CD4-positive, alpha-beta T cell treated with Interleukin-15 for 4 hours (primary cell): Measurements from ENCODE around the gene RBM12.
"Not testable (repeated sequence)": the region's sequence is repeated elsewhere in the genome, so short reads cannot be mapped to it uniquely, and the experiment has no call there.

Experiments
- DNase-seq: peaks from one replicate; pipeline ENCODE4 v3.0.0-alpha.2; 2020; ENCODE audit warnings: low spot score

RBM12 gene

DNA sequence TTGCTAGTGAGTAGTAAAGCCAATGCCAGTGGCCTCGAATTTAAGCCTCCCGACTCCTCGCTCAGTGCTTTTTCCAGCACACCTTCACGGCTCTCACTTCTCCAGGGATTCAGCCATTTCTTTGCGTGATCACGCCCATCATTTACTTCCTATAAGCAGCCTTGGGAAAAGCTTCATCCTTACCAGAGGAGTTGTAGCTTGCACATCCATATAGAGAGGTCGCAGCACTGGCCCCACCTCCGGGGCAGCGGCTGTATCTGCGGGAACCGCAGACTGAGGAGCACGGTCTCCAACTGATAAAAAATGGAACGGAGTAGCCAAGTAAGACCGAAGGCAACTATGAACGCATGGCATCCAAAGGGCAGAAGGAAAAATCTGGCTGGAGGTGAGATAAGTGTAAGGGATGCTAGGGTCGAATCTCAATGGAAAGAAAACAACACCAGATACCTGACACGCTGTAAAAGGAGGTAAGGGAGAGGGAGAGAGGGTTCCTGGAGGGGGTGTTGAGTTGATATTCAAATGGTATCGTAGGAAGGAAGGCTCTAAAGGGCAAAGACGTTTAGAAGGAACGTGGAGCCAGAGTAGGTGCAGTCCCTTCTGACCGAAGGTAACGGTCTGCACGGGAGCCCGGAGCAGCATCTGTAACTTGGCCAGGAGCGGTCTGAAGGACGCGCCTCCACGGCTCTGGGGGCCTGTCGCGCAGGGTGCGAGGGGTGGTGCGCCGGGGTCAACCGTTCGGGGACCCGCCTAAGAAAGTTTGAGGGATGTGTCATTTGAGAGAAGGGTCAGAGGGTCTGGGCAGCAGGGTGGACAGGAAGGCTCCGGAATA lies 33.8 kb upstream of the RBM12 start:
- no peak for DNase-seq

DNA sequence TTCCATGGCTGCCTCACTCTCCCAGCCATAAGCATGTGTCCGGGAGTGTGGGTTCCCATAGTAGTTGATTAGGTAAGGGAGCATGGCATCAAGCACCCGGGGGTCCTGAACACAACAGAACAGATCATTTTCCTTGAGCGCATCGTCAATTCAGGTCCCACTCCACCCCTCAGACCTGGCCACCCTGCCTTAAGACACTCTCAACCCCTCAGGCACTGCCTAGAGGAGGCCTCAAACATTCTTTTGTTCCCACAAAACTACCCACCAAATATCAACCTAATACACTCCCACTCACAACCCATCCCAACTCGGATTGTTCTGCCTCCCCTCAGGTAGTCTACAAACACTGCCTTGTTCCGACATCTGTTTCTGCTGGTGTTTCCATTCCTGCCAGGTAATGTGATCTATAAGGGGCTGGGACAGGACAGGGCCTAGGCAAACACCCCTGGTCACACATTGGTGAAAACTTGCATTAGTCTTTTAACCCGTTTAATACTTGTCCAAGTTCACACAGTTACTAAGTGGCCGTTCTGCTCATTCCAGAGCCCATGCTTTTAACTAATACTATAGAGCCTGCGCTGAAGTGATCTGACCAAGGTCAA lies 33.1 kb upstream of the RBM12 start:
- no peak for DNase-seq

DNA sequence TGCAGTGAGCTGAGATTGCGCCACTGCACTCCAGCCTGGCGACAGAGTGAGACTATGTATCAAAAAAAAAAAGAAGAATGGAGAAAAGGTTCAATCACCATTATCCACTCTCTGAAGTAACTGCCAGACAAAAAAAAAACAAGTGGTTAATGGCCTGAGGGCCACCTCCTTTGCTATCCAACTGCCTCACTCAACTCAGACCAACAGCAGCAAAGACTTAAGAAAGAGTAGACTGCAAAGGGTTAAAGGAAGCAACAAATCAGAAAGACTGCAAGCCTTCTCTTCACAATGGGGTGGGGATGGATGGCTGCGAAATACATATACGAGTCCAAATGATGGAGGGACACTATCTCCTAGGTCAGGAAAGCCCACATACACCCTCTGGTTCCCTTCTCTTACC lies 31.3 kb upstream of the RBM12 start:
- no peak for DNase-seq

DNA sequence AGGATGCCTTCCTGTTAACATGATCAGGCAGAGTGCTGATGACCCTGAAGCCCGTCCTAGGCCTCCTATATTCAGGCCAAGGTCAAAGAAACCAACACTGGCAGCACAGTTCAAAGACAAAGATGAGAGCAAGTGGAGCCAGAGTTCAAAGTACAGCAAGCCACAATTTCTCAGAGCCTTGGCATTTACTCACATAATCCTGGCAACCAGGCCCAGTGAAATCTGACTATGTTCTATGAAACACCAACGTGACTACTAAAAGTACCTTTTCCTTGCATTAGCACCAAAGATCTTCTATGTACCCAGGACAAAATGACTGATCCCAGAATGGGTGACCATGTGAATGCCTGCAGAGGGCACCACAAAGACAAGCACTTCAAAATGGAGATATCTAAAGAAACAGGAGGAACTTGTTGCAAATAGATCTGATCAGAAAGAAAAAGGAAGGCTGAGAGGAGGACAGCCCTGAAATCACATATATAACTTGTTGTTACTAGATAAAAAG lies 30.6 kb upstream of the RBM12 start:
- DNase-seq: no peak

DNA sequence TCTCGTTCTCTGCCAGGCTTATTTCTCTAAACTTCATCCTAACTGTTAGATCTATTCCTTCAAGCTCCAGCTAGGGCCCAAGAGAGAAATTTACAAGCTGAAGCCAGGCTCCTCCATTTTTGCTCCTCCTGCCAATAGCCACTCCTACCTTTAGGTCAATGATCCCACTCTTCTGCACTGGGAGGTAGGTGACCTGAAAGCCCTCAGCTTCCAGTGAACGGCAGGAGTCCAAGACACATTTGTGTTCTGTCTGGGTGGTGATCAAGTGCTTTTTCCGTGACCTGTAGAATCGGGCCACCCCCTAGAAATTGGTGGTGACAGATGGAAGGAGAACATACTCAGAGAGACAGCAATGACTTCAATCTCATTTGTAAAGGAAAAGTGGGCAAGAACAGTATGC lies 25.6 kb upstream of the RBM12 start:
- no peak for DNase-seq

DNA sequence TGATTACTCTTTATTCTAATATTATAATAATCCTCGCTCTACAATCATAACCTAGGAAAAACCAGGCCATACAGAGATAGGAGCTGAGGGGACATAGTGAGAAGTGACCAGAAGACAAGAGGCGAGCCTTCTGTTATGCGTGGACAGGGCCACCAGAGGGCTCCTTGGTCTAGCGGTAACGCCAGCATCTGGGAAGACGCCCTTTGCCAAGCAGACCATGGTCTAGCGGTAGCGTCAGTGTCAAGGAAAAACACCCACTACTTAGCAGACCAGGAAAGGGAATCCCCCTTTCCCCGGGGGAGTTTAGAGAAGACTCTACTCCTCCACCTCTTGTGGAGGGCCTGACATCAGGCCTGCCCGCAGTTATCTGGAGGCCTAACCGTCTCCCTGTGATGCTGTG lies 22.2 kb upstream of the RBM12 start:
- DNase-seq: not testable (repeated sequence)

DNA sequence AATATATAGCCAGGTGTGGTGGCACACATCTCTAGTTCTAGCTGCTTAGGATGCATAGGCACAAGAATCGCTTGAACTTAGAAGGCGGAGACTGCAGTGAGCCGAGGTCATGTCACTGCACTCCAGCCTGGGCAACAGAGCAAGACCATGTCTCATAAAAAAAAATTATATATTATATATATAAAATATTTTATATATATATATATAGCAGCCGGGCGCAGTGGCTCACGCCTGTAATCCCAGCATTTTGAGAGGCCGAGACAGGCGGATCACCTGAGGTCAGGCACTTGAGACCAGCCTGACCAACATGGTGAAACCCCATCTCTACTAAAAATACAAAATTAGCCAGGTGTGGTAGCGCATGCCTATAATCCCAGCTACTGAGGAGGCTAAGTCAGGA lies 20.7 kb upstream of the RBM12 start:
- not testable (repeated sequence) for DNase-seq

DNA sequence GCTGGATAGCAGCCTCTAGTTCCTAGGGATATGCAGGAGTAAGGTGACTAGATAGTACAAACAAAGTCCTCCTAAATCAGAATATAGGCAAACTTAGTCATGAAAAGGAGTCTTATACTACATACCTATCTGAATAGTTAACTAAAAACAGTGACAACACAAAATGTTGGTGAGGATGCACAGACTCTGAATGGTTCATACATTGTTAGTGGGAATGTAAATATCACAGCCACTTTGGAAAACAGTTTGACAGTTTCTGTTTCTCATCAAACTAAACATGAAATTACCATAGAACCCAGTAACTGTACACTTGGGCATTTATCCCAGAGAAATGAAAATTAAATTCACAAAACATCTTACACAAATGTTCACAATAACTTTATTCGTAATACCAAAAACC lies 17.3 kb upstream of the RBM12 start:
- no peak for DNase-seq

DNA sequence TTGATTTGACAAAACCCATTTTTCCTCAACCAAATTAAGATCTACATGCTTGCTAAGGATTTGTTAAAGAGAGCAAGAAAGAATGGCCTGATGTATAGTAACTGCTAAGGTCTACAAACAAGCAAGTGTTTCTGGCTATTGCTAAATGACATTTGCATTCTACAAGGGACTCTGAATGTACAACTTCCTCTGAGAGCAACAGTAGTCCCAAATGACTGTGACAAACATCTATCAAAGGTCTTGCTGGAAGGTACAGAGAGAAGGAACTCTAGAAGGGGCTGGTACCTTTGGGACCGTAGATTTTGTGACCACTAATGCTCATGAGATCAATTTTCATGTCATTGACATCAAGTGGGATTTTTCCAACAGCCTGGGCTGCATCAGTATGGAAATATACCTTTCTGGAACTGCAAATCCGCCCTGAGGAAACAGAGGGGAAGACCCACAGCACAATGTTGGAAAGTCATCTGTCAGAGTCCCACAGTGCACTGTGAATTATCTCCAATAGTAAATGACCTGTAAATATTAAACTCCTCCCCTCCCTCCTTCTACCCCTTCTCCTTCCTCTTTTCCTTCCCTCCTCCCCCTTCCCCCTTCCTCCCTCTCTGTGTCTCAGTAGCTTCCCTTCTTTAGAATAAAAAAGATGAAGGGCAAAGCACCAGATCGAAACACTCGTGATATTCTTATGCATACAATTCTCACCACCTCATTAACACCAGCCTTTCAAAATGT lies 15.9 kb upstream of the RBM12 start:
- DNase-seq: no peak

DNA sequence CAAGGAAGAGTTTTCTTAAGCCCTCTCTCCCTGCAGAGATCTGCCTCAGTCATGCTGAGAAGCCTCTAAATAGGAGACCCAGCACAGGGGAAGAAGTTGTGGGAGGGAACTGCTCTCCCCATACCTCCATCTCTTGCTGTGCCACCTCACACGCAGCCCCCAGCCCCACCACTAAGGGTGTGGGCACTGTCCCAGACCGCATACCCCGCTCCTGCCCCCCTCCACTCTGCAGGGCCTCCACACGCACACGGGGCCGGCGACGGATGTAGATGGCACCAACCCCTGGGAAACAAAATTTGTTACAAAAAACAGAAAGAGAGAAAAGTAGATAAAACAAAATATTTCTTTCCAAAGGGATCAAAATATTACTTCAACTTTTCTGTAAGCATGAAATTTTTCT lies 10.2 kb upstream of the RBM12 start:
- DNase-seq: no peak

DNA sequence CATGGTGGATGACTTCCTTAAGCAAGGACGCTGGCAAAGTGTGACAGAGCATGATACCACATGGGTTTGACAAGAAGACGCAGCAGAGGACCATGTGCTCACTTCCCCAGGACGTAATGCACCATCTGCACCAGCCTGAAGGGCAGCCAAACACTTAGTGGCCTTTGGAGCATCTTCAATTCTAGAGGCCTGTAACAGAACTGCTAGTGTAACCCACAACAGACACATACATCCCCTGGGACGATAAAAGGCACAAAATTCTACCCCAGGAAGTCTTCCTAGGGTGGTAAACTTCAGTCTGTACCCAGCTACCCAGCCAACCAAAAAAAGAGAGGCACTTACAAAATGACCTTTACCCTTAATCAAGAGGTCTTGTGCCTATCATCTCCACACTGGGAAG lies 9.2 kb upstream of the RBM12 start:
- no peak for DNase-seq

DNA sequence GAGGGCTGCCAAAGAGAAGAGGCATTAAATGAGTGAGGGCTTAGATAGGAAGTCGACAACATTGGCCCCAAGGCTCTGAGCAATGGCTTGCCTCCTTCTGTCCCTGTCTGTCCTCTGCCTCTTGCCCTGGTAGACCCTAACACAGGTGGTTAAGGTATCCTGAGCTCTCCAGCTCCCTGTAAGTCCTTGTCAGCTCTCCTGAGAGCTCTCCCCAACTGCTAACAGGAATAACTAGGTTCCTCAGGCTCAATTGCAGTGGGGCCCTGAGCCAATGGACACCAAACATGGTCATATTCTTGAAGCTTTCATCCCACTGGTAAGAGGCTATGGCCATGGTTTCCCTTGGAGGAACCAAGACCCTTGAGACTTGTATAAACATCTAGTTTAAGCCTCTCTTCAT lies 5.0 kb upstream of the RBM12 start:
- no peak for DNase-seq

DNA sequence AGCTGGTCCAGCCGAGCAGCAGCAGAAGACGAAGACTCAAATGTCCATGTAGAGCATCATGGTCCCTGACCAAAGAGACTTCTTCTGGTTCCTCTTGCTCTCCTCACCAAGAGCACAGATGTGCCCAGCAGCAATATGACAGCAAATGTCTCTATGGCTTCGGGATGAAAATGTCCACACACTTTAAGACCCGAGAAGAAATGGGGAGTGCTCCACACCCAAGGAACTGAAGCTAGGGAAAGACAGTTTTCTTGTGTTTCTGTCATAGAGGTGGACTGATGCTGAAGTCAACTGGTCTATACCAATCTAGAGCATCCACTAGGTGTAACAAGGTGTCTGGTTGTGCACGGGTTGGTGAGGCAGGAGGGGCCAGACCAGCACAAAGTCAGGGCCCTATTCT lies 4.5 kb upstream of the RBM12 start:
- no peak for DNase-seq

DNA sequence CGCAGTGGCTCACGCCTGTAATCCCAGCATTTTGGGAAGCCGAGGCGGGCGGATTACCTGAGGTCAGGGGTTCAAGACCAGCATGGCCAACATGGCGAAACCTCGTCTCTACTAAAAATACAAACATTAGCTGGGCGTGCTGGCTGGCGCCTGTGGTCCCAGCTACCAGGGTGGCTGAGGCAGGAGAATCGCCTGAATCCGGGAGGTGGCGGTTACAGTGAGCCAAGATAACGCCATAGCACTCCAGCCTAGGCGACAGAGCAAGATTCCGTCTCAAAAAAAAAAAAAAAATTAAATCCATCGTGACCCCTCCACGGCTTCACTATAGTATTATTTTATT lies 1.2 kb upstream of the RBM12 start:
- DNase-seq: no peak

DNA sequence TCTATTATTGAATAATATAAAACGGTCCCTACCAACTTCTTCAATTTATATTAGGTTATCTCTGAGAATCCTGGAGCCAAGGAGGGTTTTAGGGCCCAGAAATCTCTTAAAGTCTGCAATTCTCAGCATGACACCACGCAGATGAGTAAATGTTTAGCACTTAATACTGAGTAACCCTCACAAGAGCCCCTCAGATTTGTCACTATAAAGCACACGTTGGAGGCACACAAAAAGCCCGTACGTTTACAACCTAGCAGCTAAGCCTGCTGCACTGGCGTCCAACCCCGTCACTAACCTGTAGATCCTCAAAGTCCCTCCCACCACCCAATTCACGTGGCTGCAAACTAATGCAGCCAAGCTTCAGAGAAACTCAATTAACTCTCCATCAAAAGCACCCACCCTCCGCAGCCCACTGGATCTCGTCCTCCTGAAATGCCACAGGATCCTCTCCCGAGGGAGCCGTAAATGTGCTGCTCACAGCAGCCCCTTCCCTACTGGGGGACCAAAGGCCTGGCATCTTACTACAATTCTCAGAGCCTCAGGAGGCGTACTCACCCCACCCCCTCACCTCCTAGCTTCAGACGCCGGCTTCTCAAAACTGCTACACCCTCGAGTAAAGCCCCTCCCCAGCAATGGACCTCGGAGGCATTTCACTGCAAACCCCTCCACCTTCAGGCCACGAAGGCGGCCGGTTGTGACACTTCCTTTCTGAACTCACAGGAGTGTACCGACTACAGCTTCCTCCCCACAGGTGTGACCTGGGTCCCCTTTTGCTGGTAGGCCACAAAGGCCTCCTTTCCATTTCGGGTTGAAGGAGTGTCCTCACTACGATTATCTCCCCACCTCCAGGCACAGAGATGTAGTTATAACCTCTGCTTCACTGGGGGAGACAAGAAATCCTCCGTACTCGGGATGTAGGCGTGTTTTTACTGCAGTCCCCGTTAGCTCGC lies 909 bp downstream of the RBM12 start:
- peak; percentile 58 for DNase-seq

DNA sequence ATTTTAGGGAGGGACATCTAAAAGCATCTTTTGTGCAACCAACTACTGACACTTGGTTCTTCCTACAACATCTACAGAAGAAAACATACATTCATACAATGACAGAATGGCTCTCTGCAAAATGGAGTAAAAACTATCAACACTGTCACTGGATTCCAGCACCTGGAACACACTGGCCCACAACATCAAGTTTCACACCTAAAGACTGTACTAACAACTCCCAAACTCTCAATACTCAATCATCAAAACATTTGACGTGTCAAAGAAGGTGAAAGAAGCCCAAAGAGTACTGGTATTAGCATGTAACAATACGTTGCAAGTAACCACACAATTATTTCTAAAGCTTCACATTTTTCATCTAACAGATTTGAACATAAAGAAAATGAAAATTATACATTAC lies 2.1 kb downstream of the RBM12 start:
- no peak for DNase-seq

DNA sequence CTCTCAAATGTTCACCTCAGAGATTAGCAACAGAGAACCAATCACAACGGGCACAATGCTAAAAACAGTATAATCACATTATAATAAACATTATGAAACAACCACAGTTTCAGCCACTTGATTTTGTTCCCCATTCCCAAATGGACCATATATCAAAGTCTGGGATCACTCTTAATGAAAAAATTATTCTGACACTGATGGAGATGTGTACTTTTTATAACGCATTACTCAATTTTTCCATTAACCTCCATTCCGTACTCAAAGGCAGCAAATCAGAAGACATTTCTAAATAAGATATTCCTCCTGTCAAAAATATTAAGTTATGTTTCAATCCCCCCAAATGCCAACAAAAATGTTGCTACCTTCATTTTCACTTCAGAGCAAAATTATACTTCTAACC lies 2.8 kb downstream of the RBM12 start:
- DNase-seq: no peak

DNA sequence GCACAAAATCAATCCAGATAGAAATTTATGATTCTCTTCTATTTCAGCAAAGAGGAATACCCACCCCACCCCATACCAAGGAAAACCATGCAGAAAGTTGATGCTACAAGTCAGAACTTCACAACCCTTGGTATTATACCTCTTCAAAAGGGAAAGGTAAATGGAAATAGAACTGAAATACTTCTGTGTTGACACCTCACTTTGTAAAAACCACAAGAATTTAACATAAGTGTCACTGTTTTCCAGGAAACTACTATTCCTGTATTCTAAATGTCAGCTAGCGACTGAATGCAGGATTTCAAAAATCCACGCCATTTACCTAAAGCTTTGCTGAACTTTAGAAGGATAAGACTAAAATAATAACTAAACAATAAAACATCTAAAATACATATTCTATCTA lies 3.6 kb downstream of the RBM12 start:
- DNase-seq: peak; percentile 43

DNA sequence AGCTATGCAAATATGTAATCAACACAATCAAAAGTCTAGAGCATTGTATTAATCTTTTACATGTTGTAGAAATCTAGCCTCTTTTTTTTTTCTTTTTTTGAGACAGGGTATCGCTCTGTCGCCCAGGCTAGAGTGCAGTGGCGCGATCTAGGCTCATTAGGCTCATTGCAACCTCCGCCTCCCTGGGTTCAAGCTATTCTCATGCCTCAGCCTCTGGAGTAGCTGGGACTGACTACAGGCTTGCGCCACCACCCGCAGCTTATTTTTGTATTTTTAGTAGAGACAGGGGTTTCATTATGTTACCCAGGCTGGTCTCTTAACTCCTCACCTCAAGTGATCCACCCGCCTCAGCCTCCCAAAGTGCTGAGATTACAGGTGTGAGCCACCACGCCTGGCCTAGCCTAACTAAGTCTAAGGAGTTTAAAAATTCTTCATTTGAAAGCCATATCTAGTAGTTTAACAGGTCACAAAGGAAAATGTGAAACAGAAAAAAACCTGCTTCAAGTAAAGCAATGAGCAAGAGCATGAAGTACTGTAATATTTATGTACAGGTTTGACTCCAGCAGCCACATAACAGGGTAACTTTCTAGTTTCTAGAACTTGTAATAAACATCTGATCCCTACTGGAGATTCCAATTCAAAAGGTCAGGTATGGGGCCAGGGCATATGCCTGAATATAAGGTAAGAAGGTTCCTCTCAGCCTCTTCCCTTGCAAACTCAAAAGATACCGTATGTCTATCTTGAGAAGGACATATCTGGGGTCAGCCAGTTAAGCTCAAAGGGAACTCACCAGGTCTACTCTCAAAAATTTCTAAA lies 4.4 kb downstream of the RBM12 start:
- no peak for DNase-seq

DNA sequence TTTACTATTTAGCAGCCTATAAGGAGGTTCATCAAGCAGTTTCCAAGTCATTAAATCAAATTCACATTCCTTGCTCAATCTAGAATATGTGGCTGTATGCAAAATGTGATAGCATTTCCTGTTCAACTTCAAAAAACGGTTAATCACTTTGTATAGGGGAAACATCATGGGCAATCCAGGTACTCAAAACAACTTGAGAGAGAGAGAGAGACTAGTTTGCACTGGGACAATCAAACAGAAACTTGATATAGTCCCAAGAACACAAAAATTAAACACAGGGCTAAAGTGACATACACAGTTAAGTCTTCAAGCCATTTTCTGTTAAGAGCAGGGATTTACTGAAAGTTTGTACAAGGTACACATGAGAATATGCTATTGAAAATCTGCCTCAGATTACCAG lies 7.4 kb downstream of the RBM12 start:
- DNase-seq: peak; percentile 10

DNA sequence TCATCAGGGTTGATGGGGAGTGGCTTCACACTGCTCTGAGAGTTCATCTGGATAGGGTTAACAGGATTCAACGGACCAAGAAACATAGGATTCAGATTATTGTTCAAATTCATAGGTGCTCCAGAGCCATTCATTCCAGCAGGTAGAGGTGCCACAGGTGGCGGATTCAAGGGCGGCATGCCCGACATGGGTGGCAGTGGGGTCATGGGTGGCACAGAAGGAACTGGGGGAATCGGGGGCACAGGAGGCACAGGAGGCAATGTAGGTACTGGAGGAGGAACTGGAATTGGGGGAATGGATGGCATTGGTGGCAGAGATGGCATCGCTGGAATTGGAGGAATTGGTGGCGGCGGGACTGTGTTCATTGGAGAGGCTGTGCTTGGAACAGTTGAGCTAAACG lies 10.3 kb downstream of the RBM12 start:
- no peak for DNase-seq
